ENCODE data around the gene C7orf57. TPM values are rescaled to one million over a fixed set of nuclear protein-coding genes. Genes with fewer than 3 reads are reported as not detected.

Gene C7orf57
- total RNA-seq, 1 donor from 2014 or later, result under 0.01 TPM

GRCh38 chr7:48031111-48031510 is 4.2 kb upstream of the C7orf57 start:
- no peak for DNase-seq (ENCODE audit: low spot score in 2 of 2)
- no peak for FAIRE-seq

GRCh38 chr7:48033922-48034321 is 1.4 kb upstream of the C7orf57 start:
- FAIRE-seq, result no peak
- no peak for DNase-seq (ENCODE audit: low spot score in 2 of 2)

GRCh38 chr7:48035967-48036478 is 680 bp downstream of the C7orf57 start:
- FAIRE-seq (no peak), DNase-seq (ENCODE audit: low spot score in 2 of 2) (no peak)

- DNase-seq (ENCODE audit: low spot score in 2 of 2) (no peak), FAIRE-seq (no peak)
Observed at GRCh38 chr7:48038815-48039506, 3.6 kb downstream of the C7orf57 start.

- DNase-seq (ENCODE audit: low spot score in 2 of 2), result no peak
- no peak for FAIRE-seq
Observed at GRCh38 chr7:48040944-48041652, 5.8 kb downstream of the C7orf57 start.

- FAIRE-seq (no peak), DNase-seq (ENCODE audit: low spot score in 2 of 2) (no peak)
Observed at GRCh38 chr7:48041653-48041970, 6.3 kb downstream of the C7orf57 start.

GRCh38 chr7:48042216-48042615 is 6.9 kb downstream of the C7orf57 start:
- FAIRE-seq (no peak), DNase-seq (ENCODE audit: low spot score in 2 of 2) (no peak)

- FAIRE-seq, result no peak
- DNase-seq (ENCODE audit: low spot score in 2 of 2), result no peak
Observed at GRCh38 chr7:48042636-48043035, 7.3 kb downstream of the C7orf57 start.

GRCh38 chr7:48045195-48045765 is 9.9 kb downstream of the C7orf57 start:
- DNase-seq (ENCODE audit: low spot score in 2 of 2) (no peak), FAIRE-seq (no peak)

- no peak for FAIRE-seq
Observed at GRCh38 chr7:48046458-48046857, 11.1 kb downstream of the C7orf57 start.

GRCh38 chr7:48048113-48048512 is 12.8 kb downstream of the C7orf57 start:
- DNase-seq (ENCODE audit: low spot score in 2 of 2) (no peak), FAIRE-seq (no peak)

More at GRCh38 chr7:48046458-48046857, 11.1 kb downstream of the C7orf57 start:
- DNase-seq (ENCODE audit: low spot score in 2 of 2), result no peak

GRCh38 chr7:48049850-48050249 is 14.5 kb downstream of the C7orf57 start:
- FAIRE-seq (no peak), DNase-seq (ENCODE audit: low spot score in 2 of 2) (no peak)

GRCh38 chr7:48052748-48053147 is 17.4 kb downstream of the C7orf57 start:
- no peak for DNase-seq (ENCODE audit: low spot score in 2 of 2)

GRCh38 chr7:48053736-48054135 is 18.4 kb downstream of the C7orf57 start:
- DNase-seq (ENCODE audit: low spot score in 2 of 2) (no peak), FAIRE-seq (no peak)

More at GRCh38 chr7:48052748-48053147, 17.4 kb downstream of the C7orf57 start:
- no peak for FAIRE-seq

GRCh38 chr7:48058990-48059389 is 23.6 kb downstream of the C7orf57 start:
- FAIRE-seq (no peak), DNase-seq (ENCODE audit: low spot score in 2 of 2) (no peak)

GRCh38 chr7:48059706-48060105 is 24.4 kb downstream of the C7orf57 start:
- FAIRE-seq (no peak), DNase-seq (ENCODE audit: low spot score in 2 of 2) (no peak)

GRCh38 chr7:48063985-48064384 is 28.6 kb downstream of the C7orf57 start:
- no peak for FAIRE-seq

GRCh38 chr7:48067475-48067874 is 32.1 kb downstream of the C7orf57 start:
- no peak for FAIRE-seq

More at GRCh38 chr7:48063985-48064384, 28.6 kb downstream of the C7orf57 start:
- no peak for DNase-seq (ENCODE audit: low spot score in 2 of 2)

GRCh38 chr7:48074204-48074654 is 38.9 kb downstream of the C7orf57 start:
- FAIRE-seq (no peak), DNase-seq (ENCODE audit: low spot score in 2 of 2) (no peak)

More at GRCh38 chr7:48067475-48067874, 32.1 kb downstream of the C7orf57 start:
- DNase-seq (ENCODE audit: low spot score in 2 of 2), result no peak

- DNase-seq (ENCODE audit: low spot score in 2 of 2) (no peak), FAIRE-seq (no peak)
Observed at GRCh38 chr7:48077423-48077822, 42.1 kb downstream of the C7orf57 start.

GRCh38 chr7:48078470-48078869 is 43.1 kb downstream of the C7orf57 start:
- FAIRE-seq (no peak), DNase-seq (ENCODE audit: low spot score in 2 of 2) (no peak)
